MV-4-11 (cell line): Measurements from ENCODE around the gene DDA1.

Source experiments
- DNase-seq: peaks from one replicate; lab custom pipeline; 2025; lab: John Stamatoyannopoulos, UW

DDA1 gene

GRCh38 chr19:17330262-17331044 lies 21.1 kb downstream of the DDA1 start:
- no peak for DNase-seq

DNA sequence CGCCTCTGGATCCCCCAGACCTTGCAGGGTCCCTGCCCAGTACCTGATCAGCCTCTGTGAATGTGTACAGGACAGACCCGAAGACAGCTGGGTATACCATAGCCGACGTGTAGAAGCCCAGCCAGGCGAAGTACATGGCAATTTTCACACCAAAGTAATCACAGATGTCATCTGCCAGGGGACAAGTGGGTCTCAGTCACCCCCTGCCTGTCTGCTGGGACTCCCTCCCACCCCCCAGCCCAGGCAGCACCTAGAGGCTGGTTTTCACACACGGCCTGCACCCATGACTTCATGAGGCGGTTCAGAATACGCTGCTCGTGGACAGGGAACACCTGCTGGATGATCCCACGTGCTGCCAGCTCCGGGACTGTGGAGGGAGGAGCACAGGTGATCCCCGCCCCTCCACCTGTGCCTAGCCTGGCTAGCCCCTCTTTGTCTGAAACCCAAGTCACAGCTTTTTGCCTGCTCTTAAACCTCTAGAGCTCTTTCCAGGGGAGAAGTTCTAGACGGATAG lies 21.7 kb downstream of the DDA1 start:
- no peak for DNase-seq

DNA sequence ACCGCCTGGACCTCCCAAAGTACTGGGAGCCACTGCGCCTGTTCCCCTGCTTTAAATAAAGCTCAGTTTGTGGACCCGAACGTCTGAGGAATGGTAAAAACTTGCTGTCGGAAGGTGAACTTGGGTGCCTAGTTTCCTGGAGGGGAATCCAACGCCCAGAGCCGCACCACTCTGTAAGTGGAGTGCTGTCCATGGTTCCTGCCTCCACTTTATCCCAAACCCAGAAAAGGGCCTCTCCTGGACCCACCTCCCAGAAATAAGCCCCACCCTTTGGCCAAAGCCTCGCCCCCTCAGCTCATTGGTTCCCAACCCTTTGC lies 23.0 kb downstream of the DDA1 start:
- DNase-seq = no peak

DNA sequence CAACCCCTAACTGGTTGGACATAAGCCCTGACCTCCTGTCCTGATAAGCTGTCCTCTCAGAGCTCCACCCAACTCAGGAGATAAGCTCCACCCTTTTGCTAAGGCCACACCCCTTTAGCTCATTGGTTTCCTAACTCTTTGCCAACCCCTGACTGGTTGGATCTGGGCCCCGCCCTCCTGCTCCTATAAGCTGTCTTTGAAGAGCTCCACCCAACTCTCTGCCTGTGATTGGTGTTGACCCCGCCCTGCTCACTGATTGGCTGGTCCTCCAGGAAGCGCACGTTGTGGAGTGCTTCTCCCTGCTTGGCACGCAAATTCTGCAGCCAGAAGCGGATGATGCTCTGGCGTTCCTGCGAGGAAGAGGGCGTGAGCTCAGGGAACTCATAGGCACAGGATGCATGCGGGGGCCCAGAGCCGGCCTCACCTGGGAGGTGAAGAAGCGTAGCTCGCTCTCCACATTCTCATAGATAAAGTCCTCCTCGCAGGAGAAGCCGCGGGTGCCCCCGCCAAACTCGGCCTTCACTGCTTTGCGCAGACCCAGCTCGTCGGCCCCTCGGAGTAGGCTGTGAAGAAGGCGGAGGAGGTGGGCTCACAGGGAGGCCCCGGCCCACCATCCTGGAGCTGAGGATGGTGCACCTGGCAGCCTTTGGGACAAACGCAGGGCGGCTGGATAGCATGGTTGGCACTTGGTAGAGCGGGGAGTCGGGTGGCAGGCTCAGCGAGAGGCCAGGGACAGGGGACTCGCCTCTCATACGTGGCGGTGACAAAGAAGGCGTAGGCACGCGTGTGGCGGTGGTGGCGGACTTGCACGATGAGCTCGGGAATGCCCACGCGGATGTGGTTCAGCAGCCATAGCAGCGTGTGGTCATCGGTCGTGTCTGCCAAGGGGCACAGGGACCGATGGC lies 23.6 kb downstream of the DDA1 start:
- DNase-seq = peak; percentile 80

DNA sequence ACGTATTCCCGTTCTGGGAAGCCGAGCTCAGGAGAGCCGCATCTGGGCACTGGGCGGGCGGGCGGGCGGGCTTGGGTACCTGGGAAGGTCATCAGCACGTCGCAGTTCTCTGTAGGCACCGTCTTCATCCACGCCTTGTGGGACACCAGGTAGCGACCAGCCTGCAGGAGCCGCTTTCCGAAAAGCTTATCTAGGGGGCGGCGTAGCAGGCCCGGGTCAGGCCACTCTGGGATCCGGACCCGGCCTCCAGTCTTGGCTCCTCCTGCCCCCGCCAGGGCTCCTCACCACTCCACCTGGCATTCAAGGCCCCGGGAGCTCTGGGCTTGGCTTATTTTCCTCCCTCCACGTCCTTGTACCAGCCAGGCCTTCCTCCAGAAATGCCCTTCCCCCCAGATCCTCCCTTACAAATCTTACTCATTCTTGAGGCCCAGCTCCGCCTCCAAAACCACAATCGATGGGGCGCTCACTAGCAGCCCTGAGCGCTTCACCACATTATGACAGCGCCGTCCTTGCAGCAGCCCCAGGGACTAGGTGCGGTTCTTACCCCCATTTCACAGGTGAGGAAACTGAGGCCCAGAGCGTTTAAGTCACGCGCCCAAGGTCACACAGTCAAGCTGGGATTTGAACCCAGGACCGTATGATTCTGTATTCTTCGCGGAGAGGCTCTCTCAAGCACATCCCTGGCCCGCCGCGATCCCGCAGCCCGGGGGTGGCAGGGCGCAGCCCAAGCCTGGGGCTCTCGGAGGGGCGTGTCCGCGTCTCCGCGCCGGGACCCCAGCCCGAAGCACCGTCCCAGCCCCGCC lies 24.4 kb downstream of the DDA1 start:
- DNase-seq = peak; percentile 97

- peak; percentile 98 for DNase-seq
Measured at GRCh38 chr19:17334414-17335409, 25.3 kb downstream of the DDA1 start, which contains the start of gene ANO8. ANO8 (minus strand) TSS chr19:17334855; CDS start chr19:17334670, 185 bp downstream.

DNA sequence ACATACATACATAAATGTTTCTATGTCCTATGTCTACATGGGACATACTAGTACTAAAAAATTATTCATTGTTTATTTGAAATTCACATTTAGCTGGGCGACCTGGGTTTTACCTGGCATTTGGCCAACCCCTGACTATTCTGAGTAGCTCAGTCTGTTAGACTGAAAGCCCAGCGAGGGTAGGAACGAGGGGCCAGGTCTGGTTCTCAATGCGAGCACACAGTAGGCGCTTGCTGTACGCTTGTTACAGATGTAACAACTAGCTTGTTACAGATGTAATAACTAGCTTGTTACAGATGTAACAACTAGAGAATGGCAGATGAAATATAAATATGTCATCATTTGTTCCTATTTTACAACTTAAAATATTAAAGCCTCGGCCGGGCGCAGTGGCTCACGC lies 26.2 kb downstream of the DDA1 start:
- DNase-seq = no peak

DNA sequence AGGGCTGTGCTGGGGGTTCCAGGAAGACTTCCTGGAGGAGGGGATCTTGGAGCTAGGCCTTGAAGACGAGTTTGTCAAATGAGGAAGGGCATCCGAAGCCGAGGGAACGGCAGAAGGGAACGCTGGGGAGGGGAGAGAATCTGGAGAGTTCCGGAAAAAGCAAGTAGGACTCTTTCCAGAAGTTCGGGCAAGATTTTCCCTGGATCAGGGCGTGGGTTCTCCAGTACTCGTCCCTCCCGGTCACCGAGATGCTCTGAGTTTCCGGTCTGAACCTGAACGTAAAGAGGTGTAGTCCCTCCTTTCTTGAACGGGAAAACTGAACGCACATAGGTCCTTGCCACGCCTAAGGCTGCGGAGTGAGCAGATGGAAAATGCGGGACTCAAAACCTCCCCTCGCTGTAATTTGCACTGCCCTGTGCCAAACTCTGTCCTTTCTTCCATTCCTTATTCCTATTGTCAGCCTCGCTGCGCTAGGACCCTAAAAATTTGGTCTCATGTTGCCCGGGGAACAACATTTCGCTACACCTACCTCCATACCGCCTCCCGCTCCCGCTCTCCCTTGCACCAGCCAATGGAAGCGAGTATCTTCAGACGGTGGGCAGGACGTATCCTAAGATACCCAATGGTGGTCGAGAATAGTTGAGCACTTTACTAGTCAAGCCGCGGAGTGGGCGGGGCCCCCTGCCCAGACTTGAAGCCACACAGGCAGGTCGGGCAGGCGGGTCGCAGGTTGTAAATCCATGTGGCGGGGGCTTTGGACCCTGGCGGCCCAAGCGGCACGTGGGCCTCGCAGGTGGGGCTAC lies 27.7 kb downstream of the DDA1 start, which contains the start of gene GTPBP3:
Gene GTPBP3, plus strand, starts transcription at position 682 of the 803 bp plus-strand sequence. Its CDS starts 59 bp downstream, at position 741.
- peak; percentile 100 for DNase-seq

DNA sequence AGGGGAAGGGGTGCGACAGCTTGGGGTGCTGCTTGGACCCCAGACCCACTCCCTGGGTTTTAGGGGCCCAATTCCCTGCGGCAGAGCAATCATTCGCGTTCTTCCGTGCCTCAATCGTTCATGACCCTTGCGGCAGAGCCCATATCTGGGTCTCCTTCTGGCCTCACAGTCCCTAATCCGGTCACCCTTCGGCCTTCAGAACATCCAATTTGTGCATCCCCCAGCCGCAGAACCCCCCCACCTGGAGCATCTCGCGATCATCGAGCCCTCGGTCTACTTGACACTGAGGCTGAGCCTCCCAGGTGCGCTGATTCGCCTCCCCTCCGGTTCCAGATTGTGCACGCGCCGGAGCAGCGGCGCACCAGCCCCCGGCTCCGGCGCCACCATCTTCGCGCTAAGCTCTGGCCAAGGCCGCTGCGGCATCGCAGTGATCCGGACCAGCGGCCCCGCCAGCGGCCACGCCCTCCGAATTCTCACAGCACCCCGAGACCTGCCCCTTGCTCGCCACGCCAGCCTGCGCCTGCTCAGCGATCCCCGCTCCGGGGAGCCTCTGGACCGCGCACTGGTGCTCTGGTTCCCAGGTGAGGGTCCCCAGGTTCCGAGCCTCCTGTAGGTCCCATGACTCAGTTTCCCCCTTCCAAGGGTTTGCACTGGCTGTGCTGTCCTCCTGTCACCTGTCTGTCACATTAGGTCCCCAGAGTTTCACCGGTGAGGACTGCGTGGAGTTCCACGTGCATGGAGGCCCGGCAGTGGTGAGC lies 28.5 kb downstream of the DDA1 start:
- DNase-seq = peak; percentile 16

DNA sequence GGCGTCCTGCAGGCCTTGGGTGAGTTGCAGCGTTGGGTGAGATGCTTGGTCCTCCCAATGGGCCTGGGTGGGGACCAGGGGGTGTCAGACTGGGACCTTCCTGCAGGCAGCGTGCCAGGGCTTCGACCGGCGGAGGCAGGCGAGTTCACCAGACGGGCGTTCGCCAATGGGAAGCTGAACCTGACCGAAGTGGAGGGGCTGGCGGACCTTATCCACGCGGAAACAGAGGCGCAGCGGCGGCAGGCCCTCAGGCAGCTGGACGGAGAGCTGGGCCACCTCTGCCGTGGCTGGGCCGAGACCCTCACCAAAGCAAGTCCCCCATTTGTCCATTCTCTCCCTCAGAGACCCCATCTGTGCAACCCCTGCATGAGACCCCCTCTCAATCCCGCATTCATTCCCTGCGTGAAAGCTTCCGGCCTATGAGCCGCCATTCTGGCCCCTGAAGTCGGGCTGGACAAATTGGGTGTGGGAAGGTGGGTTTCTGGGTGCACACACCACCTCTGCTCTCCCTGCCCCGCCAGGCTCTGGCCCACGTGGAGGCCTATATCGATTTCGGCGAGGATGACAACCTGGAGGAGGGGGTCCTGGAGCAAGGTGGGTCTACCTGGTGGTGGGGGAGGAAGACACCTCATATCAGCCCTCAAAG lies 29.2 kb downstream of the DDA1 start:
- DNase-seq = no peak

DNA sequence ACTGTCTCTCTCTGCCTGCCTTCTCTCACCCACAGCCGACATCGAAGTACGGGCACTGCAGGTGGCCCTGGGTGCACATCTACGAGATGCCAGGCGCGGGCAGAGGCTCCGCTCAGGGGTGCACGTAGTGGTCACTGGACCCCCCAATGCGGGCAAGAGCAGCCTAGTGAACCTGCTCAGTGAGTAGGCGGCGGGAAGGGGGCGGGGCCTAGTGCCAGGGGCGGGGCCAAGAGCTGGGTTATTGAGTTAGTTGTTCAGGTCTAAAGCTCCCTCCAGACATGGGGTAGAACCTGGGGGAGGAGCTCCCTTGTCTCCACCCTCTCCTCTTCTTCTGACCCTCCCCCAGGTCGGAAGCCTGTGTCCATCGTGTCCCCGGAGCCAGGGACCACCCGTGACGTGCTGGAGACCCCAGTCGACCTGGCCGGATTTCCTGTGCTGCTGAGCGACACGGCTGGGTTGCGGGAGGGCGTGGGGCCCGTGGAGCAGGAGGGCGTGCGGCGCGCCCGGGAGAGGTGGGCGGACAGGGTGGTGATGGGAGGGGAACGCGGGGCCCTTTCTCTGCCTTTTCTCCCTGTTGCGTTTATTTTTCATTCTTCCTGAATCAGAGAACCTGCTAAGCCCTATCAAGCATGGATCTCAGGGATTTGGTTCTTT lies 29.9 kb downstream of the DDA1 start:
- no peak for DNase-seq

DNA sequence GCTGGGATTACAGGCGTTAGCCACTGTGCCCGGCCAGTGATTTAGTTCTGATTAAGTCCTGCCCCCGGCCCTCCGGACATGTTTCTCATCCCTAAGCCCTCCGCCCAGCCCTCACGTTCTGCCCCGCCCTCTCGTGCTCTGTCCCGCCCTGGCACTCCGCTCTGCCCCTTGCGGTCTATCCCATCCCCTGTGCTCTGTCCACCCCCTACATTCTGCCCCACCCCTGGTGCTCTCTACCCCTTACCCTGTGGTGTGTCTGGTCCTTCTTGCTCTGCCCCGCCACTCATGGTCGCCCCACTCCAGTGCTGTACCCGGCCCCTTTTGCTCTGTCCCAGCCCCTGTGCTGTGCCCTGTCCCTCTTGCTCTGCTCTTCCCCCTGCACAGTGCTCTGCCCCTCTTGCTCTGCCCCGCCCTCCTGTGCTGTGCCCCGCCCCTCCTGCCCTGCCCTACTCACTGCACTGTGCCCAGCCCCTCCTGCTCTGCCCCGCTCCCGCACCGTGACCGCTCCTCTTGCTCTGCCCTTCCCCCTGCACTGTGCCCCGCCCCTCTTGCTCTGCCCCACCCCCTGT lies 31.0 kb downstream of the DDA1 start:
- DNase-seq = no peak

DNA sequence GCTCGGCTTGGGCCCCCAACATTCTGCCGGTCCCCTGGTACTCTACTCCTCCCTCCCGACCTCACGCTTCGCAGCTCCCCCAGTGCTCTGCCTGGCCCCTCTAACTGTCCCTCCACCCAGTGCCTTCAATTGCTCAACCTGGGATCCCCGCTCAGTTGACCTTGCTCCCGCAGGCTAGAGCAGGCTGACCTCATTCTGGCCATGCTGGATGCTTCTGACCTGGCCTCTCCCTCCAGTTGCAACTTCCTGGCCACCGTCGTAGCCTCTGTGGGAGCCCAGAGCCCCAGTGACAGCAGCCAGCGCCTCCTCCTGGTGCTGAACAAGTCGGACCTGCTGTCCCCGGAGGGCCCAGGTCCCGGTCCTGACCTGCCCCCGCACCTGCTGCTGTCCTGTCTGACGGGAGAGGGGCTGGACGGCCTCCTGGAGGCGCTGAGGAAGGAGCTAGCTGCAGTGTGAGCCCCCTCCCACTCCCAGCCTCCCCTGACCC lies 31.6 kb downstream of the DDA1 start:
- no peak for DNase-seq

- no peak for DNase-seq
Measured at GRCh38 chr19:17341386-17341785, 32.0 kb downstream of the DDA1 start.

GRCh38 chr19:17341845-17342244 lies 32.5 kb downstream of the DDA1 start:
- DNase-seq = no peak

DNA sequence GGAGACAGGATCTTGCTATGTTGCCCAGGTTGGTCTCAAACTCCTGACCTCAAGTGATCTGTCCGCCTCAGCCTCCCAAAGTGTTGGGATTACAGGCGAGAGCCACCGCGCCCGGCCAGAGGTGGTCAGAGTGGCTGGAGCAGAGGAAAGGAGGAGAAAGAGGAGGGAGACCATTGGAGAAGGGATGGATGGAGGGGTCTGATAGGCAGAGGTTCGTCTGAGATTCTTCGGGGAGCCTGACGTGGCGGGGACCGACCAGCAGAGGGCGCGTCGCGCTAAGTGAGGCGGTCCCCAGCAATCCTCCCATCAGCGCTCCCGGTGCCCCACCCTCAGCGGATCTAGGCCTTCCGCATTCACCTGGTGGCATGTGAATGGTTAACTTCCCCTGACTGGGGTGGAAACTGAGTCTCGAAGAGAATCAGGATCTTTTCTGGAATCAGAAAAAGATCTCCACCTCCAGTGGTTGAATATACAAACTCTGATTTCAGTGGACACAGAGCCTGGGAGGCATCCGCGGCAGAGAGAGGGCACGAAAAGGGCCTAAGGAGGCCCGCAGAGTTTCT lies 36.8 kb downstream of the DDA1 start:
- peak; percentile 70 for DNase-seq

GRCh38 chr19:17347361-17347760 lies 38.0 kb downstream of the DDA1 start:
- peak; percentile 61 for DNase-seq
